ENCODE data around the gene SSBP3.
"Not testable (repeated sequence)": the region's sequence is repeated elsewhere in the genome, so short reads cannot be mapped to it uniquely, and the experiment has no call there.

SSBP3 gene

DNA sequence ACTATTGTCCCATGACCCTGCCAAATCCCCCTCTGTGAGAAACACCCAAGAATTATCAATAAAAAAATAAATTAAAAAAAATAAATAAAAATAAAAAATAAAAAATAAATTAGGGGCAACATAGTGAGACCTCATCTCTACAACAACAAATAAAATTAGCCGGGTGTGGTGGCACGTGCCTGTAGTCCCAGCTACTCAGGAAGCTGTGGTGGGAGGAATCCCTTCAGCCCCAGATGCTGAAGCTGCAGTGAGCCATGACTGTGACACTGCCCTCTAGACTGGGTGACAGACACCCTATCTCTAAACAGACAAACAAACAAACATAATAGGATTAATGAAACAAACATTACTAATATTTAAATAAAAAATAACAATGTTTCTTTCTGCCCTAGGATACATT is 171.9 kb downstream of the SSBP3 start:
- DNase-seq = no peak

DNA sequence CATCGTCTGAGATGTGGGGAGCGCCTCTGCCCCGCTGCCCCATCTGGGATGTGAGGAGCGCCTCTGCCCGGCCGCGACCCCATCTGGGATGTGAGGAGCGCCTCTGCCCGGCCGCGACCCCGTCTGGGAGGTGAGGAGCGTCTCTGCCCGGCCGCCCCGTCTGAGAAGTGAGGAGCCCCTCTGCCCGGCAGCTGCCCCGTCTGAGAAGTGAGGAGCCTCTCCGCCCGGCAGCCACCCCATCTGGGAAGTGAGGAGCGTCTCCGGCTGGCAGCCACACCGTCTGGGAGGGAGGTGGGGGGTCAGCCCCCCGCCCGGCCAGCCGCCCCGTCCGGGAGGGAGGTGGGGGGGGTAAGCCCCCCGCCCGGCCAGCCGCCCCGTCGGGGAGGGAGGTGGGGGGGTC is 173.0 kb downstream of the SSBP3 start:
- not testable (repeated sequence) for DNase-seq

DNA sequence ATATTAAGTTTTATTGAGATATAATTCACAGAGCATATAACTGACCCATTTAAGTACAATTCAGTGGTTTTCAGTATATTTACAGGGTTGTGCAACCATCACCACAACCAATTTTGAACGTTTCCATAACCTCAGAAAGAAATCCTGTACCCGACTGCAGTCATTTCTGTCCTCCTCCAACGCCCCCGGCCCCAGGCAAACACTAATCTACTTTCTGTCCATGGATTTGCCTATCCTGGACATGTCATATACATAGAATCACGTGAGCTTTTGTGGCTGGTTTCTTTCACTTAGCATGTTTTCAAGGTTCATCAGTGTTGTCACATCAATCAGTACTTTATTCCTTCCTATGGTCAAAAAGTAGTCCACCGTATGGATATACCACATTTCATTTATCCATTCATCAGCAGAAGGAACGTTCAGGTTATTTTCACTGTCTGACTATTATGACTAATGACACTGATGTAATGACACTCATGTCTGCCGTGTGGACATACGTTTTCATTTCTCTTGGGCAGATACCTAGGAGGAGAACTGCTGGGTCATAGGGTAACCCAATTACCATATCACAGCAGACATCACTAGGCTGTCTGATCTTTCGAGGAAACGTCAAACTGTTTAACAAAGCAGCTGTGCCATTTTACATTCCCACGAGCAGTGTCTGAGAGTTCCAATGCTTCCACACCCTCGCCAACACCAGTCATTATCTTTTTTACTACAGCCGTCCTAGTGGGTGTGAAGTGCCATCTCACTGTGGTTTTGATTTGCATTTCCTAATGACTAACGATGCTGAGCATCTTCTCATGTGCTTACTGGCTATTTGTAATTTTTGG is 175.5 kb downstream of the SSBP3 start:
- DNase-seq = no peak

DNA sequence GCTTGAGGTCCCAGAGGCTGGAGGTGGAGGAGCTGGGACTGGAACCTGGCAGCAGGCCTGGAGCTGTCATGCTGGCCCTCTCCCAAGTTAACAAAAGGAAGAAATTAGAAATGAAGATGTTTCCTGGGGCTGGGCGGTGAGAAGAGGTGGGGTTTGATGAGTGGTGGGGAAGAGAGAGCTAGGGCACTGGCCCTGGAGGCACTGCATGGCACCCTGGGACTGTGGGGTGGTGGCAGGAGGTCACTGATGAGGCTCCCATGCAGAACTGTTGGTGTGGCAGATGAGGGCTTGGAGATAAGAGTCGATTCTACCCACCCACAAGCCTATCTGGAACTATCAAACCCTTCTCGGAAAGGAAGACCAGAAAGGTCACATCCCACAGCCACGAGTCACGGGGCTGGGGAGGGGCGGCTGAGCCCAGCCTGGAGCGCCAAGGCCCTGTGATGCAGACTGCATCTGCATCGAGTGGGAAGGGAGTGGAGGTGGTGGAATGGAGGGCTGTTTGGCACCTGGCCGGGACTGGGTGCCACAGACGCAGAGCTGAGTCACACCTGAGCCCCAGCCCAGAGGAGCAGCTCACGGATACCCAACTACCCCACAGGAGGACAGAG is 176.8 kb downstream of the SSBP3 start:
- peak; percentile 39 for DNase-seq

DNA sequence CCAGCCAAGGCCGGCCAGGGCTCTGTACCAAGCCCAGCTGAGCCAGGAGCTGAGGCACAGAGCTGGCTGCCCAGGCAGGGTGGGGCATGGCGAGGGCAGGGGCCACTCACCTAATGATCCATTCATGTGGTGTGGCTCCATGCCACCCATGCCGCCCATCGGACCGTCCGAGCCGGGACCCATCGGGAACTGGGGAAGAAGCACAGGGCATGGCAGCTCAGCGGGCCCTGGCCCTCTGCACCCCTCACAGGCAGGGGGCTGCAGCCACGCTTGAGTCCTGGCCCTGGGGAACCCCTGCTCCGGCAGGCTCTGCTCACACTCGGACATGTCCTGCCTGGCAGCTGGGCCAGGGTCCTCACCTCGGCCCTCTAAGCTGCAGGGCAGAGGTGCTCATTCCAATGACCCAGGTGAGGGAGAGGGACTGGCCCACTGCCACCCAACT is 177.5 kb downstream of the SSBP3 start:
- DNase-seq = no peak

DNA sequence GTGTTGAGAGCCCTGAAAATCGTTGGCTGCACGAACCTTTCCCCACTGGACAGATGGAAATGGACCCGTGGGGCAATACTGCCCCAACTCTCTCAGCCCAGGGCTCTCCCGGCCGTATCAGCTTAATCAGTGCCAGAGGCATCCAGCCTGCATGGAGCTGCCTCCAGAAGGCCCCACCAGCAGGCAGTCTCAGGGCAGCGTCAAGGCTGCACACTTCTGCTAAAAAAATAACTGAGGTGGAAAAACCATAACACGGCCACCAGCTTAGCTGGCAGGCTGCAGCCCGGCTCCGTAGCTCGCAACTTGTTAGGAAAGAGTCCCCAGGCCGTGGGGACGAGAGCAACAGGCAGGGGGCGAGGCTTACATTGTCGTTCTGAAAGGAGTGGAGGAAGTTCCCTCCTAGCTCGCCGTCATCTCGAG is 178.3 kb downstream of the SSBP3 start:
- DNase-seq = no peak

DNA sequence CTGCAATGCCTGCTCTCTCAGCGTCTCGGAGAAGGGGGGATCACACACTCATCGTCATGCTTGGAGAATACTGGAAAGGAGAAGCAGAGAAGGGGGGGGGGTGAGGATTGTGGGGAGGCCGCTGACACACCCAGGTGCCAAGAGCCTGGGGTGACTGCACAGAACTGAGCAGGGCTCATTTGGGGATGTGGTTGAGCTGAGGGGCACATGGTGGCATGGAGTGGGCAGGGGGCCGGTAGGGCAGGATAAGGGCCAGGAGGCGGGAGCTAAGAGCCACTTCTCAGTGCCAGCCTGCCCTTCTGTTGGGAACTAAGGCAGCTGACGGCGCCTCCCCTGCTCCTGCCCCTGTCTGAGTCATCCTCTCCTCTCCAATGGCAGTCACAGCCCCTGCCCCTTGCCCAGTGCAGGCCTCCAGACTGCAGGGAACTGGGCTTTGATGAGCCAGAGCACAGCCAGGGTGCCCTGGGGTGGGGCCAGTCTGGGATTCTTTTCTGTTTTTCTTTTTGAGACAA is 179.0 kb downstream of the SSBP3 start:
- peak; percentile 67 for DNase-seq

DNA sequence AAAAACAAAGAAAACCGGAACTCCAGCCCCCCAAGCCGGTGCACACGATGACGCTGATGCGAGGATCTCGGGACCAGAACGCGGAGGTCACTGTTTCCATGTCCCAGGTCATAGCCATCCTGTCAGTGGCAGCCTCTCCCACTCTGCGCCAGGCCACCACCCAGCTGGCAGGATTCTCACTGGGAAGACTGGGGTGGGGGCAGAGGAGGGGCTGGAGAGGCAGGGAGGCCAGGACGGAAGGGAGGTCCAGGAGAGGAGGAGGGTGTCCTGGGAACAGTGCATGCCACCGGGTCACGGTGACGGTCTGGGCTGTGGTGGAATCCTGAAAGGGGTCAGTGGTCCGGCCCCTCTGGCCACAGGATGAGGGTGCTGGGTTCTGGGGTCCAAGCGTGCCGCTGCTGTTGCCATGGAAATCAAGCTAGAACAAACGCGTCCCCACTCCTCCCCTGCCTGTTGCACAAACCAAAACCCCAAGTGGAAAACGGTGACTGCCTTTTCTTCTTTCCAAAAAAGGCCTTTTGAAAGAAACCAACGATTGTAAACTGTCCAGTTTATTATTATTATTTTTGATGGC is 180.1 kb downstream of the SSBP3 start:
- no peak for DNase-seq

DNA sequence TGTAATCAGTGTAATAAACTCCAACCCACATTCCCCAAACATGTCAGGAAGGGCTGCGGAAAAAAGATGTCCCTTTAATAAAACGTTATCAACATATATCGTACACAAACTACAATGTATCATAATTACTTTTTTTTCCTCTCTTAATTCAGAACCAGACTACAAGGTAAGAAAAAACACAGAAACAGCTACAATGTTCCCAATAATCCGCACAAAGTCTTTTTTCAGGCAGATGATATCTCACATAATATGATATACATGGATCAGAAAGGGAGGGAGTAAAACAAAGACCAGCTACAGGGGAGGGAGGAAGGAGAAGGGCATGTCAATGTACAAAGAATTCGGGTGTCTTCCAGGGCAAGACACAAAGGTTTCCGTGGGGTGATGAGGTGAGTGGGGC is 180.8 kb downstream of the SSBP3 start:
- DNase-seq = no peak

DNA sequence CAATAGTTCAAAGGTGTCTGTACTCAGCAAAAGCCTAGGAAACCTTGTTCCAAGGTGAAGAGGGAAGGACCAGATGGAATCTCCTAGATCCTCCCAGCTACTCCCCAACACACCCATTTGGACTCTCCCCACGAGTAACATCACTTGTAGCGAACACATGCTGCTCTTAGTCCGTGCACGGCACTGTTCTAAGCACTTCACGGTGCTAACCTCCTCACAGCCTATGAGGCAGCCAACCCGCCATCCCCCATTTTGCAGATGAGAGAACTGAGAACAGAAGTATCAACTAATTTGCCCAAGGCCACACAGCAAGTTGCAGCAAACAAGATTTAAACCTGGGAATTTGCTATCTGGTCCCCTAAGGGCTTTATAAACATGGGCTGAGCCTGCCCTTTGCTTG is 182.0 kb downstream of the SSBP3 start:
- no peak for DNase-seq

DNA sequence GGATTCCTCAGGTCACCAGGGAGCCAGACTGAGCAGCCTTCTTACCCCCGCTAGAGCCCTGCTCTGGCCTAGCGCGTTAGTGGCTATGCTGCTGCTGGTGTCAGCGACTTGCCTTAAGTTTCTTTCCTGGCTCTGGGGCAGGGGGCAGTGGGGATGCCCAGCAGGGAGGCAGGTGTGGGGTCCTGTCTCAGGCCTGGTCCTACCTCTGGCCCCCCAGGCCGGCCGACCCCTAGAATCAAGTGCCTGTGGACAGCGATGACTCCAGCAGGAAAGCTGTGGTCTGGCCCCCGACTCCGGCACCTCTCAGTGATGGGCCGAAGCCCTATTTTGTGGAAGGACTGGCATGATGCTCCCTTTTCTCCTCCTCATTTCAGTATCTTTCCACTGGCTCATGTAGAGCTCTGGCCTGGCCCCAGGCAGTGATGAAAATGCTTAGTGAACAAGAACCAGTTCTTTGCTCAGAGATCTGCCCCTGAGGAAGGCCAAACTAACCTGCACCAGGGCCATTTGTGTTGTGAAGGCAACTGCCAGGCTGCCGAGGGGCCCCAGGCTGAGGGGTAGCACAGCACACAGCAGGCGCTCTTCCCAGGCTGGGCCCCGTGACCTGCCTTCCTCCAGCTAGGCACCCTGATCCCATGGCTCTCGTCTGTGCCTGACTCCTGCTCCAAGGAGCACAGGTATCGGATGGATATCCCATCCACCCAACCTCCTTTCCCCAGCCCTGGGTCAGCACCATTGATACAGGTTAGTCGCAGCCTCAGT is 182.6 kb downstream of the SSBP3 start:
- DNase-seq = no peak

DNA sequence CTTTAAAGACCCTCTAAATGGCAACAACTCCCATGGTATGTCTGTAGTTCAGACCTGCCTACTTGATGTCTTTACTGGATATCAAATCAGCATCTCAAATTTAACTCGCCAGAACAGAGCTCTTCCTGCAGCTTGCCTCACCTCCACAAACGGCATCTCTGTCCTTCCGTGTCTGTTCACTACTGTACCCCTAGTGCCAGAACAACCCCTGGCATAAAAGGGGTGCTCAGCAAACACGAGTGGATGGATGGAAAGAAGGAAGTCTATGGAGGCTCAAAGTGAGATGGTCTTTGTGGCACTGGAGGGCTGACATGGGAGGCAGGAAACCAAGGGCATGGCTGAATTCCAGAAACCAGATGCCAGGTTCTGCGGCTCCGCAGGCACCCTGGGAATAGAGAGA is 183.5 kb downstream of the SSBP3 start:
- no peak for DNase-seq

DNA sequence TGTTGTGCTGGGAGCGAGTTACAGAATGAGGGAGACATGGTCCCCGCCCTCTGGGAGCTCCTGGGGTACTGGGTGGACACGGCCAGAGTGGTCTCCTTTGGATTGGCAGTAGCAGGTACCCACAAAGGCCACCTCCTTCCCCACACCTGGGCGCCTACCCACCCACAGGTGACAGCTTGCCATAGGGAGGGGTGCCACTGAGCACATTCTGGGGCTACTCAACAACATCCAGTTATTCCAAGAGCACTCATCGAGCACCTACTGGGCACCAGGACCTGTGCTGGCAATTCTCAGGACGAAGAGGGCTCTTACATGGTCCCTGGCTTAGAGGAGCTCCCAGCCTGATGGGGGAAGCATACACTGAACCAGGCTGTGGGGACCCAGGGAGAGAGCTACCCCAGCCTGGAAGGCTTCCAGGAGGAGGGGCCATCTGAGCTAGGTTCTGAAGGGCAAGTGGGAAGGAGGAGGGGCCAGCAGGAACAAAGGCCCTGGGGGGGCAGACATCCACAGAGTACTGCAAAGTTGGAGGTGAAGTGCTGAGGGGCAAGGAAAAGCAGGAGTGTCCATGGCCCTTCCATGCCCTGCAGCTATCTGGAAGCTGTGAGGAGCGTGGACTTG is 184.2 kb downstream of the SSBP3 start:
- DNase-seq = no peak

DNA sequence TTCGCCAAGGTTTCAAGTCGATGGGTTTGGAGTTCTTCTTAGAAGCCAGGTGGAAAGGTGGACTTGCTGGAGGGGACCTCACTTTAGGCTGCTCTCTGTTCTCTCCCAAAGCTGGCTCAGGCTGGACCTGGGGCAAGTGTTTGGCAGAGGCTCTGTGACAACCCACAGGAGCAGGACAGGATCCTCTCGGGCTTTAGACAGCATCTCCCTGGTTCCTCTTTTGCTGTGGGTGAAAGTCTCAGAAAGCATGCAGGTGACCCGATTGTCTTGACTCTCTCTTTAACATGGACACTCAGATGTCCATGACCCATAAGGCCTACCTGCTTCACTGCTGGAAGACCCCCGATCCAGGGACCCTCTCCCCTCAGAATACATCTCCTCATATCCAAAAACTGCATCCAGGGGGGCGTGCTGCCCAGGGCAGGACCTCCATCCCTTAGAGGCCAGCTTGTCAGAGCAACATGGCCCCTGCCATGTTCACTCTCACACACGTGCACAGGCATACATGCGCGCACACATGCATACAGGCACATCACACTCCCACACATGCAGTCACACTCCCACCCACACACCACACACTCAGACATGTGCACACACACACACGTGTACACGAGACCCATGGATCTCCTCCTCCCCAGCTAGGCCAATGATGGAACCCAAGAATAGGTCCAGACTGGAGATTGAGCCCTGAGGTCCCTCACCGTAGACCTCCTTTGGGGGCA is 184.9 kb downstream of the SSBP3 start:
- no peak for DNase-seq

DNA sequence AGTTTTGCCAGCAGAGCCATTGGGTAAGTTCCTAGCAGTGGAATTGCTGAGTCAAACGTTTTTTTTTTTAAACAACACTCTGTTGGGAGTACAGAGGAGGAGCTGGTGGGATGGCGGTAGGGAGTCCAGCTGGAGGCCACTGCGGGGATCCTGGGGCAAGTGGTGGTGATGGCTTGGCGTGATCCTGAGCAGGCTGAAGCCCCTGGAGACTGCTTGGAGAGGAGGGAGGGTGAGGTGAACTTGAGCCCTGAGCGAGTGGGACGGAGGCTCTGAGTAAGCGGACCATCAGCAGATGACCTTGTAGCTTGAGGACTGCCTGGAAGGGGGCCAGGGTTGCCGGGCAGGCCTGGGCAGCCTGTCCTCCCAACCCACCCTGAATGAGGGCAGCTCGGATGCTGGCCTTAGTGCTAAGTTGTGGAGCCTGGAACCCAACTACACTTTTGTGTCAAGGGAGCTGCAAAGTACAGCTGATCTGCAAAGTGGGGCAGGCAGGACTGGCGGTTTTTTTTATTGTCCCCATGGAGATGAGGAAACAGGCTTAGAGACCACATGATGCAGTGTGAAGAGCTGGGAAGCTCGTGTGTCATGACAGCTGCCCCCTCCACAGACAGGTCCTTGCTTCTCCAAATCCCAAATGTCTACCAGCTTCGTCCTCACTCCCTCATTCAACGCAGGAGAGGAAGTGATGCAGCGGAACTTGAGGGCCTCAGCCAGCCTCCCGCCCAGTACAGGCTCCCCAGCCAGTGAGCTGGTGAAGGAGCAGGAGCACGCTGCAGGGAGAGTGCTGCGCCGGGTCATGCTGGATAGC is 186.0 kb downstream of the SSBP3 start:
- DNase-seq = peak; percentile 43

DNA sequence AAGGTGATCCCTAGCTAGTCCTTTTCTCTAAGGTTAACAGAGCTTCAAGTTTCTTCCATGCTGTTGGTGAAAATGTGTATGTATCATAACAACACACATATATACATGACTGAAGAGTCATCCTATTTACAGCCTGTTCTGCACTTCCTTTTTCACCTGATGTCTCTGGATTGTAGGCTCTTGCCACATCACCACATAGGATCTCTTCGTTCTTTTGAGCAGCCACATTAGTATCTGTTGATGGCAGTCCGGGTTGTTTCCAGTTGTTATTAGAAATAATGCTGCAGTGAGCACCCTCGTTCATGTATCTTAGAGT is 186.5 kb downstream of the SSBP3 start:
- no peak for DNase-seq

DNA sequence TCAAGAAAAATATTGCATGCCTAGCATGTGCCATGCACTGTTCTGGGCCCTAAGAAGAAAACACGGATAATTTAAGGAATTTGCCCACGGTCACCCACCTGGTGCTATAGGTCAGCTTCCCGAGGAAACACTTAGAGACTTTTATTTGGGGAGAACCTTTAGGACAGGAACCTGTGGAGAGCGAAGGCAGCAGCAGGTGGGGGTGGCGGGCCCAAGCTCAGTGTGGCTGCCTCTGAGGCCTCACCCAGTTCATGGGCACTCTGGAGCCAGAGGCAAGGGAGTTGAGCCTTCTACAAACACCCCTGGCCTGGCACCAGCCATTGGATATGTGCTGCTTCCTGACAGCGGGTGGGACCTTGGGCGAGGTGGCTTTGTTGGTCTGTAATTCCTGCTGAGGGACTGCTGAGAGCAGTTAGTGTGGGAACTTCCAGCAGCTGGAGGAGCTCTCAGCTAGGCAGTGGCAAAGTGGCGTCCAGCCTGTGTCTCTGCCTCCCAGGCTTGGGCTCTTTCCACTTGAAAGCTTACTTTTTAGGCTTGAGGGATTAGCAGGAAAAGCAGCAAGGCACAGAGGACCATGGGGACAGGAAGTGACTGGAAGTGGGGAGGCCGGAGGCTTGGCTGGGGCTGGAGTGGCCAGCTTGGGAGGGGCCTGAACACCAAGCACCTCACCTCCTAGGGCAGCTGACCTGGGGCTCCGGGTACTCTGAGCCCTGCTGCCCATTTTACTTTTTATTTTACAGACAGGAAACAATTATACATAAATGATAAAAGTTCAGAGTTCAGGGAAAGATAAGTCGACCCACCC is 187.1 kb downstream of the SSBP3 start:
- DNase-seq = no peak

DNA sequence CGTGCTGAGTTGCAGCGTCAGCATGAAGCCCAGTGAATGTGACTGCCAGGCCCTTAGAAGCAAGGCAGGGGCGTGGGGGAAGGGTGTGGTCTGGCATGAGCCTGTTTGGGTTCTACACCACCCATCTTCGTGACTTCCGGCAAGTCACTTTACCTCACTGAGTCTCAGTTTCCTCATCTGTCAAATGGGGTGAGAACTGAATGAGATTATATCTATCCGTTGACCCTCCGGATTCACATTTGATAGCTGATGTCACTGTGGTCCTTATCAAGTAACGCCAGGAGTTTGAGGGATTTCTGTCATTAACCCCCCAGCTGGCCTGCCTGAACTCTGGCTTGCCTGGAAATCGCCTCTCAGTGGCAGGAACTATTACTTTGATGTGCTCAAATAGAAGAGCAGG is 190.7 kb downstream of the SSBP3 start:
- DNase-seq = no peak

DNA sequence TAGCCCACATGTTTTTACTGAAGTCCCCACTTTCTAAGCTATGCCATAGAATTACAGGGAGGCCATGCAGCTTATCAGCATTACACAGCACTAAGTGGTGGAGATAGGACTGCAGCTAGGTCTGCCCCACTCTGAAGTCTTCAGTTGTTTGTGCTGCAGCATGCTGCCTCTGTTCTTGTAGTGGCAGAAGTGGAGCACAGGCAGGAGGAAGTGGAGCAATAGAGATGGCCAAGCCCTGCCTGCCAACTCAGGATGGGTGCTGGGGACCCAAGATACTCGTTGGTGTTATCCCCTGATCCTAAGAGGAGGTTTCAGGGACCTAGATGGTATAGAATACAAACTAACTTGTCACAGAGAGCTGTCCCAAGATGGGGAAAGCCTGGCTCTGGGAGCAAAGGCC is 193.3 kb downstream of the SSBP3 start:
- DNase-seq = no peak

DNA sequence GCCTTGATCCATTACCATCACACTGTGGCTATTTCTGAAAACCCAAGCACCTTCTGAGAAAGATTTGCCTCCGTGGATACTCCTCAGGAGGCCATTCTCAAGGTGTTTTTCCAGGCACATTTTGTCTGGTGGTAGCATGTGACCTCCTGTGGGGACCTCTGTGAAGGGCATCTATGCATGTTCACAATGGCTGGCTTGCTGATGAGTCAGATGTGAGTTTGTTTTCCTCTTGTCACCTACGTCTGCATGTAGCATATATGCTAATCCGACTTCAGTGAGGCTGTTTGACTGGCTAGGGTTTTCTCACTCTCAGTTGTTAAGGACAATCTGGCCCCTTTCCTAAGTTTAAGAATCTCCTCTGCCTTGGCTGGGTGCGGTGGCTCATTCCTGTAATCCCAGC is 198.3 kb downstream of the SSBP3 start:
- DNase-seq = not testable (repeated sequence)
